Cerebellar nuclear complex (tissue), 1 donor: ENCODE results near the gene LRRC26.

Experiments
- DNase-seq, 2 experiments: peaks; one replicate each; lab custom pipeline; 2025; lab: John Stamatoyannopoulos, UW

Gene LRRC26

GRCh38 chr9:137169896-137170358 lies at the start of gene LRRC26:
TSS of gene LRRC26 (minus strand) at chr9:137170051. CDS start at chr9:137169943, 108 bp downstream.
- no peak for DNase-seq

- DNase-seq: no peak
These were observed 49.0 kb upstream of the LRRC26 start for GRCh38 chr9:137218754-137219271.

GRCh38 chr9:137218212-137218753 lies 48.4 kb upstream of the LRRC26 start:
- no peak for DNase-seq

GRCh38 chr9:137217276-137218211 lies 47.7 kb upstream of the LRRC26 start:
- DNase-seq: no peak

- no peak for DNase-seq
These were observed 46.5 kb upstream of the LRRC26 start for GRCh38 chr9:137216188-137216965.

- DNase-seq: no peak
These were observed 45.5 kb upstream of the LRRC26 start for GRCh38 chr9:137215196-137215986.

GRCh38 chr9:137214620-137215019 lies 44.8 kb upstream of the LRRC26 start:
- no peak for DNase-seq

GRCh38 chr9:137213160-137214060 lies 43.6 kb upstream of the LRRC26 start:
- no peak for DNase-seq

- no peak for DNase-seq
These were observed 42.7 kb upstream of the LRRC26 start for GRCh38 chr9:137212520-137212919.

- DNase-seq: no peak
These were observed 41.7 kb upstream of the LRRC26 start for GRCh38 chr9:137211532-137211931.

GRCh38 chr9:137206602-137207001 lies 36.8 kb upstream of the LRRC26 start:
- DNase-seq: no peak

GRCh38 chr9:137205126-137206069 lies 35.5 kb upstream of the LRRC26 start, which contains the start of the genes NDOR1 and TMEM203:
TSS of gene NDOR1 (plus strand) at chr9:137205700. CDS start at chr9:137205778, 78 bp downstream.
TSS of gene TMEM203 (minus strand) at chr9:137205648. CDS start at chr9:137205414, 234 bp downstream.
- DNase-seq: peak in 1 of 2 experiments; percentile 71

GRCh38 chr9:137204731-137205125 lies 34.9 kb upstream of the LRRC26 start:
- DNase-seq: no peak

- DNase-seq: no peak
These were observed 33.1 kb upstream of the LRRC26 start for GRCh38 chr9:137202966-137203365.

- DNase-seq: no peak
These were observed 31.5 kb upstream of the LRRC26 start for GRCh38 chr9:137201205-137201868.

GRCh38 chr9:137200311-137201204 lies 30.7 kb upstream of the LRRC26 start, which contains the start of gene TPRN:
TSS of gene TPRN (minus strand) at chr9:137200741. CDS start at chr9:137200711, 30 bp downstream.
- DNase-seq: peak; percentile 97 to 98
